Spinal cord (tissue), 10 donors: Measurements from ENCODE around the gene RPRD2. TPM values are rescaled to one million over a fixed set of nuclear protein-coding genes. Genes with fewer than 3 reads are reported as not detected.
A peak's percentile ranks its signal among the peaks of the same experiment; 100 is the strongest.
"Not testable (repeated sequence)": the region's sequence is repeated elsewhere in the genome, so short reads cannot be mapped to it uniquely, and the experiment has no call there.

Source experiments
- DNase-seq, 6 donors: peaks; one replicate each; pipeline versions ENCODE4 v3.0.0 to v3.0.0-alpha.2; 2013 to 2015; ENCODE audit warnings: low spot score in 6 of 6, low read depth in 4 of 6
- H3K27ac ChIP-seq: one replicate; pipeline ENCODE4 v1.5.1; 2013; ENCODE audit warnings: low read depth, low read length, control low read depth
- H3K27me3 ChIP-seq: one replicate; pipeline ENCODE4 v1.6.1; 2013; ENCODE audit warnings: low read length; ENCODE audit not compliant: control insufficient read depth, insufficient read depth
- H3K36me3 ChIP-seq: one replicate; pipeline ENCODE4 v1.6.1; 2013; ENCODE audit warnings: low read length; ENCODE audit not compliant: control insufficient read depth, insufficient read depth
- H3K4me1 ChIP-seq: one replicate; pipeline ENCODE4 v1.6.1; 2013; ENCODE audit warnings: low read length; ENCODE audit not compliant: control insufficient read depth, insufficient read depth
- H3K4me3 ChIP-seq: one replicate; pipeline ENCODE4 v1.5.1; 2013; ENCODE audit warnings: low read depth, low read length, control low read depth
- H3K9me3 ChIP-seq: one replicate; pipeline ENCODE4 v1.6.1; 2013; ENCODE audit warnings: low read length; ENCODE audit not compliant: control insufficient read depth, insufficient read depth
- WGBS: methylation state at CpG from one replicate; pipeline ENCODE4 v1.1.5; 2013; ENCODE audit warnings: missing lambda C conversion rate; ENCODE audit not compliant: insufficient coverage; 5-methylcytosine and 5-hydroxymethylcytosine counted together
- polyA plus RNA-seq, 2 donors: library from polyadenylated mRNA; unstranded; fragments of 120-200 nt; gene quantifications; one replicate each; pipeline ENCODE4 v1.2.1, GENCODE V29; 2013; ENCODE audit not compliant: insufficient read length in 2 of 2
- total RNA-seq, 2 donors: library from RNA; depleted of rRNA in 1 of 2; stranded (reverse); fragments of 120-200 nt in 1 of 2; fragments of >200 nt in 1 of 2; gene quantifications; one replicate each; pipeline versions ENCODE4 v1.2.3 to v1.2.4, GENCODE V29; 2013 to 2014
- donor health status: healthy.

Gene RPRD2
- total and polyA plus RNA-seq, 4 donors, result 17.0 to 35.9 (median 28.8) TPM

- Histone ChIP-seq H3K4me3 (no peak overlapping the region), H3K4me1 (no peaks in the 10 kb centered on the region), H3K27me3 (no peaks in the 10 kb centered on the region), H3K27ac (no peak overlapping the region), H3K36me3 (no peaks in the 10 kb centered on the region), H3K9me3 (no peaks in the 10 kb centered on the region)
- DNase-seq, result no peak
These were observed 23.3 kb downstream of the RPRD2 start for GRCh38 chr1:150387200-150387599.

- Histone ChIP-seq H3K27me3 (no peaks in the 10 kb centered on the region), H3K9me3 (no peaks in the 10 kb centered on the region), H3K4me1 (no peaks in the 10 kb centered on the region), H3K27ac (no peak overlapping the region), H3K36me3 (no peaks in the 10 kb centered on the region), H3K4me3 (no peak overlapping the region)
- no CpG with 5 or more reads among the region's 5 CpGs for WGBS
- DNase-seq, result no peak
These were observed 24.3 kb downstream of the RPRD2 start for GRCh38 chr1:150388241-150388640.

GRCh38 chr1:150389650-150390049 is 25.7 kb downstream of the RPRD2 start:
- WGBS, result 67% methylated on average over 2 of the region's 4 CpGs
- DNase-seq, result no peak
- Histone ChIP-seq H3K27ac (no peak overlapping the region), H3K36me3 (no peaks in the 10 kb centered on the region), H3K27me3 (no peaks in the 10 kb centered on the region), H3K4me3 (no peak overlapping the region), H3K4me1 (no peaks in the 10 kb centered on the region), H3K9me3 (no peaks in the 10 kb centered on the region)

GRCh38 chr1:150392627-150393026 is 28.7 kb downstream of the RPRD2 start:
- H3K36me3 ChIP-seq, result no peaks in the 10 kb centered on the region
- no peak overlapping the region for H3K4me3 ChIP-seq
- no peaks in the 10 kb centered on the region for H3K27me3 ChIP-seq
- no peak overlapping the region for H3K27ac ChIP-seq
- no peaks in the 10 kb centered on the region for H3K4me1 ChIP-seq
- DNase-seq, result no peak
- H3K9me3 ChIP-seq, result peaks cover 3% of the 10 kb centered on the region
- no CpG with 5 or more reads among the region's 3 CpGs for WGBS

- not testable (repeated sequence) for H3K4me3 ChIP-seq, H3K4me1 ChIP-seq, H3K36me3 ChIP-seq, H3K9me3 ChIP-seq, DNase-seq, H3K27me3 ChIP-seq, H3K27ac ChIP-seq
- no CpG with 5 or more reads among the region's 2 CpGs for WGBS
These were observed 31.2 kb downstream of the RPRD2 start for GRCh38 chr1:150395115-150395514.

GRCh38 chr1:150397392-150398032 is 33.6 kb downstream of the RPRD2 start:
- H3K4me1 ChIP-seq, result no peaks in the 10 kb centered on the region
- 100% methylated on average over 1 of the region's 6 CpGs for WGBS
- H3K9me3 ChIP-seq, result peaks cover 3% of the 10 kb centered on the region
- no peaks in the 10 kb centered on the region for H3K36me3 ChIP-seq
- no peak overlapping the region for H3K27ac ChIP-seq
- H3K27me3 ChIP-seq, result no peaks in the 10 kb centered on the region
- no peak overlapping the region for H3K4me3 ChIP-seq
- no peak for DNase-seq

- H3K9me3 ChIP-seq, result no peaks in the 10 kb centered on the region
- no peak overlapping the region for H3K4me3 ChIP-seq
- 100% methylated on average over 5 of the region's 6 CpGs for whole genome bisulfite sequencing
- no peak overlapping the region for H3K27ac ChIP-seq
- no peaks in the 10 kb centered on the region for H3K4me1 ChIP-seq
- DNase-seq, result no peak
- H3K36me3 ChIP-seq, result no peaks in the 10 kb centered on the region
- no peaks in the 10 kb centered on the region for H3K27me3 ChIP-seq
These were observed 40.5 kb downstream of the RPRD2 start for GRCh38 chr1:150404465-150404864.

GRCh38 chr1:150405660-150406059 is 41.7 kb downstream of the RPRD2 start:
- Histone ChIP-seq H3K9me3 (no peaks in the 10 kb centered on the region), H3K4me1 (no peaks in the 10 kb centered on the region), H3K36me3 (no peaks in the 10 kb centered on the region), H3K27me3 (no peaks in the 10 kb centered on the region), H3K4me3 (no peak overlapping the region), H3K27ac (no peak overlapping the region)
- 67% methylated on average over 1 of the region's 5 CpGs for WGBS
- DNase-seq, result peak in 1 of 6 donors; percentile 16

- no peak for DNase-seq
- Histone ChIP-seq H3K9me3 (no peaks in the 10 kb centered on the region), H3K4me1 (no peaks in the 10 kb centered on the region), H3K36me3 (no peaks in the 10 kb centered on the region), H3K4me3 (no peak overlapping the region), H3K27me3 (no peaks in the 10 kb centered on the region), H3K27ac (no peak overlapping the region)
- WGBS, result 100% methylated on average over 2 of the region's 8 CpGs
These were observed 42.5 kb downstream of the RPRD2 start for GRCh38 chr1:150406483-150406882.

GRCh38 chr1:150407330-150407729 is 43.4 kb downstream of the RPRD2 start:
- no CpG with 5 or more reads among the region's 3 CpGs for WGBS
- Histone ChIP-seq H3K4me3 (no peak overlapping the region), H3K36me3 (no peaks in the 10 kb centered on the region), H3K27me3 (no peaks in the 10 kb centered on the region), H3K4me1 (no peaks in the 10 kb centered on the region), H3K9me3 (no peaks in the 10 kb centered on the region), H3K27ac (no peak overlapping the region)
- no peak for DNase-seq
